H1 (cell line): ENCODE measurements around the gene SFTPB. TPM values are rescaled to one million over a fixed set of nuclear protein-coding genes. Genes with fewer than 3 reads are reported as not detected.

Experiments
- CTCF ChIA-PET: fragments of 300-600 bp; sonication (Branson Sonifier 250); formaldehyde crosslinking; loops from one replicate; lab custom pipeline; 2021; ENCODE audit not compliant: partially characterized antibody; lab: Charles Lee
- POLR2A ChIA-PET: fragments of 300-600 bp; sonication (Branson Sonifier 250); formaldehyde crosslinking; loops from one replicate; lab custom pipeline; 2021; ENCODE audit warnings: inconsistent platforms; ENCODE audit not compliant: partially characterized antibody; lab: Charles Lee
- DNase-seq, 2 experiments: peaks; one replicate each; pipeline versions ENCODE4 v3.0.0 to v3.0.0-alpha.2; 2010 to 2022; ENCODE audit warnings: low spot score in 2 of 2, low read depth in 1 of 2, mixed read lengths in 1 of 2
- FAIRE-seq: peaks from 2 replicates; lab custom pipeline; 2011; peaks lifted over from hg19 to GRCh38; lab: Jason Lieb, UNC
- H2AFZ ChIP-seq: 2 replicates; pipeline ENCODE4 v1.8.1; 2012; ENCODE audit warnings: low read length, inconsistent platforms
- H2AK5ac ChIP-seq: 2 replicates; pipeline ENCODE4 v1.6.1; 2013; ENCODE audit warnings: low read depth, low read length
- H2BK120ac ChIP-seq: replicated peaks from 2 replicates; pipeline ENCODE3; 2013; ENCODE audit warnings: low read depth, low read length, inconsistent platforms
- H2BK12ac ChIP-seq: 2 replicates; pipeline ENCODE4 v1.6.1; 2013; ENCODE audit warnings: low read depth, low read length
- H2BK15ac ChIP-seq: 2 replicates; pipeline ENCODE4 v1.6.1; 2013; ENCODE audit warnings: low read length
- H2BK20ac ChIP-seq: 2 replicates; pipeline ENCODE4 v1.6.1; 2013; ENCODE audit warnings: low read length
- H2BK5ac ChIP-seq: 2 replicates; pipeline ENCODE4 v1.6.1; 2013; ENCODE audit warnings: low read depth, low read length
- H3K14ac ChIP-seq: 2 replicates; pipeline ENCODE4 v1.6.1; 2013; ENCODE audit warnings: inconsistent platforms; ENCODE audit not compliant: insufficient read length
- H3K18ac ChIP-seq: 2 replicates; pipeline ENCODE4 v1.6.1; 2013; ENCODE audit warnings: low read length; ENCODE audit errors: extremely low read depth
- H3K23ac ChIP-seq: 2 replicates; pipeline ENCODE4 v1.6.1; 2013; ENCODE audit warnings: inconsistent platforms; ENCODE audit not compliant: insufficient read length
- H3K23me2 ChIP-seq: 2 replicates; pipeline ENCODE4 v1.6.1; 2013; ENCODE audit warnings: low read depth, low read length
- H3K27ac ChIP-seq: 2 replicates; pipeline ENCODE4 v1.6.1; 2011; ENCODE audit warnings: low read depth, low read length, inconsistent platforms
- H3K27me3 ChIP-seq, 4 experiments: replicated peaks in 1 of 4; 1 replicate in 1 of 4; 2 replicates in 3 of 4; pipeline versions ENCODE4 v1.6.1 to v1.8.1; 2011 to 2013; ENCODE audit warnings: low read length in 3 of 4, mild to moderate bottlenecking in 3 of 4, inconsistent platforms in 2 of 4, mixed read lengths in 2 of 4, moderate library complexity in 1 of 4; ENCODE audit not compliant: control insufficient read depth in 3 of 4, insufficient read depth in 3 of 4; ENCODE audit errors: extremely low read depth in 1 of 4
- H3K36me3 ChIP-seq, 4 experiments: 2 replicates each; pipeline versions ENCODE4 v1.6.1 to v1.8.1; 2011 to 2013; ENCODE audit warnings: mild to moderate bottlenecking in 4 of 4, low read length in 3 of 4, moderate library complexity in 2 of 4, control low read depth in 1 of 4, inconsistent platforms in 1 of 4; ENCODE audit not compliant: insufficient read depth in 4 of 4, control insufficient read depth in 2 of 4
- H3K4ac ChIP-seq: replicated peaks from 2 replicates; pipeline ENCODE3; 2013; ENCODE audit warnings: low read length, low read depth, mixed read lengths, inconsistent platforms; ENCODE audit not compliant: insufficient read length
- H3K4me1 ChIP-seq, 4 experiments: replicated peaks in 1 of 4; 1 replicate in 1 of 4; 2 replicates in 3 of 4; pipeline versions ENCODE4 v1.6.1 to v1.8.1; 2011 to 2013; ENCODE audit warnings: low read length in 3 of 4, inconsistent platforms in 2 of 4, mixed read lengths in 1 of 4; ENCODE audit not compliant: insufficient read depth in 4 of 4, control insufficient read depth in 3 of 4
- H3K4me2 ChIP-seq, 2 experiments: 2 replicates each; pipeline versions ENCODE4 v1.6.1 to v1.8.1; 2011 to 2013; ENCODE audit warnings: low read depth in 2 of 2, low read length in 2 of 2, control low read depth in 1 of 2, inconsistent platforms in 1 of 2, mild to moderate bottlenecking in 1 of 2; ENCODE audit not compliant: insufficient read depth in 1 of 2
- H3K4me3 ChIP-seq, 4 experiments: fragments of 200-600, 300-600 bp in 1 of 4; sonication (generic), shearing (Covaris generic), sonication (Bioruptor Twin) in 1 of 4; 2 replicates each; pipeline versions ENCODE4 v1.5.1 to v1.8.1; 2011 to 2016; ENCODE audit warnings: low read length in 4 of 4, low read depth in 3 of 4, control low read depth in 2 of 4, inconsistent platforms in 2 of 4, mild to moderate bottlenecking in 2 of 4, mixed read lengths in 1 of 4, moderate library complexity in 1 of 4; ENCODE audit not compliant: insufficient read depth in 2 of 4; ENCODE audit errors: extremely low read depth in 1 of 4
- H3K56ac ChIP-seq: replicated peaks from 2 replicates; pipeline ENCODE3; 2013; ENCODE audit warnings: low read depth, mild to moderate bottlenecking, mixed read lengths, low read length, inconsistent platforms; ENCODE audit not compliant: insufficient read length
- H3K79me1 ChIP-seq: 2 replicates; pipeline ENCODE4 v1.6.1; 2013; ENCODE audit warnings: low read depth, low read length, control low read depth
- H3K79me2 ChIP-seq, 2 experiments: 2 replicates each; pipeline versions ENCODE4 v1.6.1 to v1.8.1; 2012 to 2013; ENCODE audit warnings: low read length in 2 of 2, mild to moderate bottlenecking in 2 of 2, inconsistent platforms in 1 of 2; ENCODE audit not compliant: insufficient read depth in 2 of 2, control insufficient read depth in 1 of 2
- H3K9ac ChIP-seq, 4 experiments: replicated peaks in 1 of 4; 1 replicate in 1 of 4; 2 replicates in 3 of 4; pipeline versions ENCODE4 v1.6.1 to v1.8.1; 2011 to 2013; ENCODE audit warnings: low read depth in 3 of 4, low read length in 3 of 4, control low read depth in 2 of 4, mild to moderate bottlenecking in 2 of 4, moderate library complexity in 2 of 4, inconsistent platforms in 1 of 4; ENCODE audit errors: extremely low read depth in 1 of 4
- H3K9me3 ChIP-seq, 2 experiments: 2 replicates each; pipeline versions ENCODE4 v1.6.1 to v1.8.1; 2012 to 2013; ENCODE audit warnings: mild to moderate bottlenecking in 2 of 2, moderate library complexity in 2 of 2, control low read depth in 1 of 2, inconsistent platforms in 1 of 2, low read depth in 1 of 2, low read length in 1 of 2, mixed read lengths in 1 of 2; ENCODE audit not compliant: insufficient read depth in 2 of 2
- H4K20me1 ChIP-seq, 2 experiments: replicated peaks in 1 of 2; 2 replicates each; pipeline versions ENCODE3 to v1.8.1; 2011 to 2013; ENCODE audit warnings: inconsistent platforms in 2 of 2, low read length in 2 of 2, mild to moderate bottlenecking in 1 of 2; ENCODE audit not compliant: insufficient read depth in 2 of 2, control insufficient read depth in 1 of 2
- H4K5ac ChIP-seq: 2 replicates; pipeline ENCODE4 v1.6.1; 2013; ENCODE audit warnings: low read length, low read depth, mixed read lengths, inconsistent platforms; ENCODE audit not compliant: insufficient read length
- H4K8ac ChIP-seq: 2 replicates; pipeline ENCODE4 v1.8.0; 2013; ENCODE audit warnings: mild to moderate bottlenecking, moderate library complexity, low read length, inconsistent platforms; ENCODE audit not compliant: insufficient read depth; ENCODE audit errors: extremely low read depth
- H4K91ac ChIP-seq: replicated peaks from 2 replicates; pipeline ENCODE3; 2013; ENCODE audit warnings: low read length, mixed read lengths, inconsistent platforms; ENCODE audit not compliant: insufficient read length
- BACH1 ChIP-seq: IDR thresholded peaks from 2 replicates; pipeline ENCODE4 v1.6.1; 2012; ENCODE audit warnings: low read length, improper control_type of control experiment
- CBX5 ChIP-seq: fragments of 300-800, 300-1000 bp; sonication (generic); IDR thresholded peaks from 2 replicates; pipeline ENCODE4 v1.7.1; 2016; ENCODE audit warnings: antibody characterized with exemption, low read length, low read depth
- JUN ChIP-seq: IDR thresholded peaks from 2 replicates; pipeline ENCODE4 v1.6.1; 2011; ENCODE audit warnings: low read depth, mild to moderate bottlenecking, improper control_type of control experiment, low read length
- NANOG ChIP-seq: IDR thresholded peaks from 2 replicates; pipeline ENCODE4 v1.6.1; 2011; ENCODE audit warnings: low read length, low read depth, mild to moderate bottlenecking, inconsistent platforms; ENCODE audit not compliant: insufficient read depth, poor library complexity, severe bottlenecking
- POU5F1 ChIP-seq: IDR thresholded peaks from 2 replicates; pipeline ENCODE4 v1.6.1; 2011; ENCODE audit warnings: low read depth, mild to moderate bottlenecking, low read length, moderate library complexity
- SIX5 ChIP-seq: IDR thresholded peaks from 2 replicates; pipeline ENCODE4 v1.6.1; 2011; ENCODE audit warnings: mild to moderate bottlenecking, low read depth, low read length
- WGBS, 2 experiments: shearing (Covaris generic) in 1 of 2; methylation state at CpG; one replicate each; pipeline versions ENCODE4 v1.1.6 to v1.1.7; 2013 to 2015; ENCODE audit warnings: low lambda C conversion rate in 2 of 2, mixed read lengths in 2 of 2, inconsistent platforms in 1 of 2, low coverage in 1 of 2, missing lambda C conversion rate in 1 of 2; ENCODE audit not compliant: insufficient replicate concordance in 2 of 2, insufficient coverage in 1 of 2, insufficient read length in 1 of 2; ENCODE audit errors: extremely low coverage in 1 of 2, missing lambda C conversion rate in 1 of 2; 5-methylcytosine and 5-hydroxymethylcytosine counted together
- polyA plus RNA-seq, 7 experiments: library from polyadenylated mRNA; depleted of rRNA in 3 of 7; stranded (reverse) in 5 of 7; unstranded in 2 of 7; fragments of >200 nt in 5 of 7; fragments of 200-250 nt in 2 of 7; gene quantifications; 1 replicate in 5 of 7; 2 replicates in 1 of 7; 4 replicates in 1 of 7; pipeline versions ENCODE4 v1.2.1 to v1.2.3, GENCODE V29; 2011 to 2013; ENCODE audit warnings: missing spikeins in 2 of 7, mixed read lengths in 2 of 7
- total RNA-seq: library from RNA; stranded (reverse); fragmentation: NEBNext Ultra II Directional; extraction: Animal tissue kit (Norgen Biotek cat#: 25700); gene quantifications from 2 replicates; pipeline ENCODE4 v1.2.1, GENCODE V29; 2021

The SFTPB gene
- total and polyA plus RNA-seq, 2 of the 8 experiments (the other 6 are each of a cell fraction or from before 2014, with no cell fraction given), result not detected

DNA sequence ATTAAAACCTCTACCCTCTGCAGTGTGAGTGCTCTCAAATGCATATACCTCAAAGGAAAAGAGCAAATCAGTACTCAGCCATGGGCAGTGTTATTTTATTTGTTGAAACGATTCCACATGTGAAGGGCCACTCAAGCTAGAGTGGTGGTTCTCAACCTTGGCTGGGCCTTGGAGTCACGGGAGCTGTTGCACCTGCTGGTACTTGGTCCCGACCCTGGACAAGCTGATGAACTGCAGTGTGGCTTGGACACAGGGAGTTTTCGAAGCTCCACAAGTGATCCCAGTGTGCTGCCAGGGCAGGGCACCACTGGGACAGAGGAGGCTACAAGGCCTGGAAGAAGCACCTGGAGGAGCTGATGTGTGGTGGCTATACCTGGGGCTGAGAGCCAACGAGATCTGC is 45.8 kb upstream of the SFTPB start:
- H3K9ac ChIP-seq, result no peak overlapping the region
- no peak overlapping the region for H3K4ac ChIP-seq
- H3K56ac ChIP-seq, result no peak overlapping the region
- WGBS, 2 experiments, result 95% methylated on average over 4 of the region's 5 CpGs; no CpG with 5 or more reads in 1 of the 2 experiments
- H2BK5ac ChIP-seq, result no peak overlapping the region
- H4K20me1 ChIP-seq, result no peaks in the 10 kb centered on the region
- TF ChIP-seq SIX5, result no peak
- no peak for TF ChIP-seq BACH1
- no peak for TF ChIP-seq NANOG
- no peak for TF ChIP-seq POU5F1
- no peak for TF ChIP-seq CBX5
- TF ChIP-seq JUN, result no peak
- H3K23me2 ChIP-seq, result no peaks in the 10 kb centered on the region
- no peak overlapping the region for H2BK15ac ChIP-seq
- H2AK5ac ChIP-seq, result peak overlapping the region; percentile 8; the same call in 1 of the 2 replicates
- no peak overlapping the region for H3K18ac ChIP-seq
- H2BK20ac ChIP-seq, result no peak overlapping the region
- ChIA-PET CTCF (interaction anchor here (0.6 to 2.2 kb wide), 5 partner anchors 9 to 50 kb away, joined by 3 to 5 read pairs (median 3); partner anchors contain the start of gene GNLY), POLR2A (no interaction called here)
- H3K27me3 ChIP-seq, result no peaks in the 10 kb centered on the region; a peak in 1 of 7 replicates
- H2BK120ac ChIP-seq, result no peak overlapping the region
- no peaks in the 10 kb centered on the region for H3K36me3 ChIP-seq
- no peak overlapping the region for H3K4me3 ChIP-seq
- no peak for FAIRE-seq
- DNase-seq, result no peak
- no peaks in the 10 kb centered on the region for H3K79me1 ChIP-seq
- H3K79me2 ChIP-seq, result no peaks in the 10 kb centered on the region
- H3K23ac ChIP-seq, result no peak overlapping the region
- H2BK12ac ChIP-seq, result no peak overlapping the region
- no peaks in the 10 kb centered on the region; a peak in 1 of 7 replicates for H3K4me1 ChIP-seq
- H3K9me3 ChIP-seq, result no peaks in the 10 kb centered on the region
- no peak overlapping the region for H3K4me2 ChIP-seq
- H3K14ac ChIP-seq, result no peak overlapping the region
- H3K27ac ChIP-seq, result no peak overlapping the region
- no peak overlapping the region for H2AFZ ChIP-seq
- no peak overlapping the region for H4K5ac ChIP-seq
- no peak overlapping the region for H4K8ac ChIP-seq
- peak overlapping the region; percentile 25 for H4K91ac ChIP-seq
